Measurements from ENCODE around the gene TRPM3.

DNA sequence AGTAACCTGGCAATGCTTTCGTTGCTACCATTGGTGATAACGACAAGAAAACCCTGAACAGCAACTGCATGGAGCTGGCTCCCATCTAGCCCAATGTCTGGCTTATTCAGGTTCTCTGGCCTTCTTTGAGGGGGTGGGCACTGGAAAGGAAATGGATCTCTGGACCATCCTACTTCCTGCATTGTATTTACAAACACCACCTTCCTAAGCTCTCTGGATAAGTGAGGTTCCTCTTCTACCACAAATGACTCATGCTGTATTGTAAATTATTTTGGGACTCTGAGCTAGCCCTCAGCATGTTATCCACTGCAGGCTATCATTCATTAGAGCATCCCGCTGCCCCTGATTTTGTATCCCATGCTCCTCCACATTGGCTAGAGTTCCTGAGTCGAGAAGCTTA is 570.0 kb downstream of the TRPM3 start:
- TF ChIP-seq, protein P1, sequence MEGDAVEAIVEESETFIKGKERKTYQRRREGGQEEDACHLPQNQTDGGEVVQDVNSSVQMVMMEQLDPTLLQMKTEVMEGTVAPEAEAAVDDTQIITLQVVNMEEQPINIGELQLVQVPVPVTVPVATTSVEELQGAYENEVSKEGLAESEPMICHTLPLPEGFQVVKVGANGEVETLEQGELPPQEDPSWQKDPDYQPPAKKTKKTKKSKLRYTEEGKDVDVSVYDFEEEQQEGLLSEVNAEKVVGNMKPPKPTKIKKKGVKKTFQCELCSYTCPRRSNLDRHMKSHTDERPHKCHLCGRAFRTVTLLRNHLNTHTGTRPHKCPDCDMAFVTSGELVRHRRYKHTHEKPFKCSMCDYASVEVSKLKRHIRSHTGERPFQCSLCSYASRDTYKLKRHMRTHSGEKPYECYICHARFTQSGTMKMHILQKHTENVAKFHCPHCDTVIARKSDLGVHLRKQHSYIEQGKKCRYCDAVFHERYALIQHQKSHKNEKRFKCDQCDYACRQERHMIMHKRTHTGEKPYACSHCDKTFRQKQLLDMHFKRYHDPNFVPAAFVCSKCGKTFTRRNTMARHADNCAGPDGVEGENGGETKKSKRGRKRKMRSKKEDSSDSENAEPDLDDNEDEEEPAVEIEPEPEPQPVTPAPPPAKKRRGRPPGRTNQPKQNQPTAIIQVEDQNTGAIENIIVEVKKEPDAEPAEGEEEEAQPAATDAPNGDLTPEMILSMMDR (IDR thresholded peaks at IDR 0.05): no peak
- TF ChIP-seq SIN3A (IDR thresholded peaks at IDR 0.05; ENCODE audit: borderline replicate concordance, insufficient read depth, low read depth, low read length): no peak
- TF ChIP-seq TCF7L2 (IDR thresholded peaks at IDR 0.05; ENCODE audit: low read depth, low read length): no peak

Measured in Panc1 (cell line).